HG02798 (cell line): ENCODE measurements around the gene PTTG1IP.
A peak's percentile ranks its signal among the peaks of the same experiment; 100 is the strongest.
"Not testable (repeated sequence)": the region's sequence is repeated elsewhere in the genome, so short reads cannot be mapped to it uniquely, and the experiment has no call there.

Source experiments
- ATAC-seq: cut with Tn5 transposase; IDR thresholded peaks from one replicate; pipeline ENCODE4 v1.9.1; 2021; ENCODE audit warnings: mild to moderate bottlenecking; ENCODE audit not compliant: unreplicated experiment, poor library complexity

PTTG1IP gene

GRCh38 chr21:44886113-44887075 is 12.9 kb upstream of the PTTG1IP start:
- no peak for ATAC-seq

DNA sequence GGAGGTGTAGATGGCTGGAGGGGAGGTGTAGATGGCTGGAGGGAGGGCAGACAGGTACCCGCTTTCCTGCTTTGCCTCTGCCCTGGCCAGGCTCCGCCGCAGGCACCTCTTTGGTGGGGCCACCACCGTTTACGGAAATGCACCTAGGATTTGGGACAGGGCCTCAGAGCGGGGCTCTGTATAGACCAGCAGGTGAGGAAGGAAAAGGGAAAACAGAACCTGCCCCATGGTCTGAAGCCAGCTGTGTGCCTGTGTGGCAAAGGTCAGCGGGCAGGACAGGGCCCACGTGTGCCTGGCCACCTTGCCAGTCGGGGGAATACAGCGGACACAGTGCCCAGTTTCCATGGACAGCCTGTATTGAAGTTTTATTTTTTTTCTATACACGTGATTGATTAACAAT is 12.1 kb upstream of the PTTG1IP start:
- no peak for ATAC-seq

GRCh38 chr21:44884097-44884496 is 10.6 kb upstream of the PTTG1IP start:
- ATAC-seq: no peak

GRCh38 chr21:44883250-44883649 is 9.8 kb upstream of the PTTG1IP start:
- ATAC-seq: no peak

DNA sequence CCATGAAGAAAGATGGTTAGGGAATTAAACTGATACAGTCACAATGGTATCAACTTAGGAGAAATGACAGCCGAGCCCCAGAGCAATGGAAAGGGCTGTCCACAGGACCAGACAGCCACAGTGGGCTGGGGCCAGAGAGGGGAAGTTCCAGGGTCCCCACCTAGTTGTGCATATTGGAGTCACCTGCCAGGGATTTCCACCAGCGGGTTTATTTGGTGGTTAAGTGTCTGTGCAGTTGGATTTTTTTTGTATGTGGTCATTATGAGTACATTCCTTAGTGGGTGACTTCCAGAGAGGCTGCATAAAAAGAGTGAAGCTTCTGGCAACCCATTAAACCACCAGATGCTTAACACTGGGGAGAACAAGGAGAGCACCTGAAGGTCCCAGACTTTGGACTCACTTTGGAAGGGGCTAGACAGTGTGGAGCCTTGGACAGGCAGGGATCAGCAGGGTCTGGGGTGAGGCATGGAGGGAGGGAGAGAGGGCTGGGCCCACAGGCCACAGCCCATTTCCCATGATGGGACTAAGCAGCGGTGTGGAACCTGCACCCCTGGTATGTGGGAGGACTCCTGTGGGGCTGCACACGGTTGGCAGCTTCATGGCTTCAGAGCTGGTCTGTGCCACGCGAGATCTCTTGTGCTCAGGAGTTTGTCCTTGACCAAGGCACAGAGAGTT is 7.8 kb upstream of the PTTG1IP start:
- ATAC-seq: no peak

GRCh38 chr21:44880405-44881197 is 7.1 kb upstream of the PTTG1IP start:
- no peak for ATAC-seq

- ATAC-seq: not testable (repeated sequence)
Measured at GRCh38 chr21:44879238-44879637, 5.7 kb upstream of the PTTG1IP start.

DNA sequence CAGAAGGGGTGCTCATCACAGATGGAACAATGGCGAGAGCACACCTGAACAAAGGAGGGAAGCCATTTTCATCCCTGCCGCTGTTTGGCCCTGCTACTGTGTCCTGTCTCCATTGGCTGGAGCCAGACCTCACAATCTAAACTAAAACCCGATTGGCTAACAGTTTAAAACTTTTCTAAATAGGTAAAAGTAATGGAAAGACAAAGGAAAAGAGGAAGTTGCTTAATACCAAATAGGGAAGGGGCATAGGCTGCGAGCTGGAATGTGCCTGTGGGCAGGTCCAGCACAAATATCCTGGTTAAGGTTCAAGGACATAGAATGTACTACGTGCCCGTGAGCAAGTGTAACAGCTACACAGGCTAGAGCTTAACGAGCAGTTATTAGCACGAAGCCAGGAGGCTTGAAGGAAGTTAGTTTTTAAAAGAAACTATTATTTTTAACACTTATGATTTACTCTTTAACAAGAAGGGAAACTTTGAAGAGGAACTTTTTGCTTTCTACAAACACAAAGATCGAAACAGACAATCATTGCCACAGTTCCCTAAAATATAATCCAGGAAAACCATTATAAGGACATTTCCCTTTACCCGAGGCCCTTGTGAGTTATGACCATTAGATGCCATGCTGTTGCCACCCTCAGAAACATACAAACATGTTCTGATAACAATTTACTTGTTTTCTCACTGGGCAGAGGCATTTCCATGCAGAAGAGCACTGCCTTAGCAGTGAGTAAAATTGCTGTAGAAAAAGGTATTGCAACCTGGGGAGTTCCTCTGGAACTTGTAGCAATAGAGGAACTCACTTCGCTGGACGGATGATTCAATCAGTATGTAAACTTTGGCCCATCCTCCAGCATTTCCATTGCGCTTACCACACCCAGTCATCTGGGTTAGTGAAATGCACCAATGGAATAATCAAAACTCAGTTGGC is 4.8 kb upstream of the PTTG1IP start:
- no peak for ATAC-seq

DNA sequence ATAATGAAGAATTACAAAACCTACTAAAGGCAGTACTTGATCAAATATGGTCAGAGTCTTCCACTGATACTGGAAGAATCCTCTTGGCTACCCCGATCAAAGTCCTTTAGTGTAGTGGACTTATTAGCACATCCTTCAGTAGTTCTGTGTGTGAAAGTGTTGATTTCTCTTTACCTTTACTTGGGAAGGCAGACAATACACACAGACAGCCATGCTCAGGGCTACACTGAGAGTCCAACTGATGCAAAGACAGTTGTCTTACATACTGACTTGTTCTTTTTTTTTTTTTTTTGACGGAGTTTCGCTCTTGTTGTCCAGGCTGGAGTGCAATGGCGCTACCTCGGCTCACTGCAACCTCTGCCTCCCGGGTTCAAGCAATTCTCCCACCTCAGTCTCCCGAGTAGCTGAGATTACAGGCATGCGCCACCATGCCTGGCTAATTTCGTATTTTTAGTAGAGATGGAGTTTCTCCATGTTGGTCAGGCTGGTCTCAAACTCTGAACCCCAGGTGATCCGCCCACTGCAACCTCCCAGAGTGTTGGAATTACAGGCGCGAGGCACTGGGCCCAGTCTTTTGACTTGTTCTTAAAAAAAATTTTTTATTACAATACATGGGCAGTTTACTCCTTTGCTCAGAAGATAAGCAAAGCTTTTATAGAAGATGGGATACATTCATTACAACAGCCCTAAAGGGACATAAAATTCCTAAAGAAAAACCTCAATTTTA is 3.5 kb upstream of the PTTG1IP start:
- no peak for ATAC-seq

GRCh38 chr21:44875316-44875700 is 1.8 kb upstream of the PTTG1IP start:
- no peak for ATAC-seq

DNA sequence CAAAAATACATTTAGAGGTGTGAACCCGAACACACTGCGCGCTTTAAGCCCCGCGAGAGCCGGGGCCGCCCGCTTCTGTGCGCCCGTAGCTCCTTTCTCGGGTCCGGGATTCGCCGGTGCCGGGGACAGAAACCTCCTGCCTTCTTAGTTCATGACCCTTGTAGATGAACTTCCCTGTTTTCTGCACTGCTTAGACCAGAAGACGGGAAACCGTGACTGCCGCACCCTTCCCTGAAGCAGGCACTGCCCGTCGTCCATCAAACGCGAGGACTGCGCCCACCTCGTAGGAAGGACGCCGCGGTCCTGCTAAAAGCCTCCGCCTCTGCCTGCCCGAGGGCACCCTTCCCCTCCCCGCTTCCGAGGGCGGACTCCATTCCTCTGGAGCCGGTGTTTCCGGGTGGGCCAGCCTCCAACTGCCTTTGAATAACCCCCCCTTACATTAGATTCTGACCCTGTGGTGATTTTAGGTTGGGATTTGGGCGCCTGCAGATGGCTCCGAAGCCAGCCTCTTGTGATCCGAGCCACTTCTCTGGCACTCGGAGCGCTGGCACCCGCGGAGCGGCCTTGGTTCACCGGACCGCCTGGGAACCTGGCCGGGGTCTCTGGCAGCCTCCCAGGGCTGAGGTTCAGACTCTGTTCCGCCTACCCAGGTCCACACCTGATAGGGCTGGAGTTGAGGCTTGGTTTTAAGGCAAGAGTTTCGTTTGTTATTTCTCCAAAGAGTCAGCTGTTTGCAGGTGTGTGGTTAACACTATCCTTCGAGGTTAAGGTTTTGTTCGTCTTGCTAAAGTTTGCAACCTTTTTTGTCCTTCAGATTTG is 1.2 kb upstream of the PTTG1IP start:
- peak; percentile 1 for ATAC-seq

GRCh38 chr21:44874240-44874496 is 678 bp upstream of the PTTG1IP start:
- ATAC-seq: peak; percentile 1

DNA sequence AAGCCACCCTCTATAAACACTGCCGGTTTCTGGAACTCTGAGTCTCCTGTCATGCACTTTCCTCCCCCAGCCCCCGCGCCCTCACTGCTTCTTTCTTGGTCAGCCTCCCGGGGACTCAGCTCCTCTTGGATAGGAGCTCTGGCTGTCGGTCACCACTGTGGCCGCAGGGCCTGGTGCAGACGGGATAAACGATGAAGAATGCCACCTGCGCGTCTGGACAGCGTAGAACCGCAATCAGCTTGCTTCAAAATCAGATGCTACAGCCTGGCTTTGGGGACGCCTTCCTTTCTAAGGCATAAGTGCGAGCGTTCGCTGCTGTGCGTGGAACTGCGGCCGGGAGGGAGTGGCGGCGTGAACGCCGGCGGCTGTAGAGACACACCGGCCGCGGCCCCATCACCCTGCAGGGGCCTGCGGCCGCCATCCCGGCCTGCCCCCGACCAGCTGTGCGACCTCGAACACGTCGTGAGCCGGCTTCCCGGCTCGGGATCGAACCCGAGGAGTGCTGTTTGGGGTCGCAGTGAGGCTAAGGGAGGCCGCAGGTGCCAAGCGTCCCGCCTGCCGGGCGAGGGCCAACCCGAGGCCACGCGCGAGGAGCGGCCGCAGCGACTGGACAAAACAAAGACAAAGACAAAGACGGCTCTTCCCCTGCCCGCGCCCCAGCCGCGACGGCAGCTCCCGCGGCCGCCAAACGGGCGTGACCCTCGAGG is 688 bp downstream of the PTTG1IP start:
- ATAC-seq: no peak

- no peak for ATAC-seq
Measured at GRCh38 chr21:44872323-44872648, 1.2 kb downstream of the PTTG1IP start.

GRCh38 chr21:44871576-44872269 is 1.8 kb downstream of the PTTG1IP start:
- ATAC-seq: no peak

DNA sequence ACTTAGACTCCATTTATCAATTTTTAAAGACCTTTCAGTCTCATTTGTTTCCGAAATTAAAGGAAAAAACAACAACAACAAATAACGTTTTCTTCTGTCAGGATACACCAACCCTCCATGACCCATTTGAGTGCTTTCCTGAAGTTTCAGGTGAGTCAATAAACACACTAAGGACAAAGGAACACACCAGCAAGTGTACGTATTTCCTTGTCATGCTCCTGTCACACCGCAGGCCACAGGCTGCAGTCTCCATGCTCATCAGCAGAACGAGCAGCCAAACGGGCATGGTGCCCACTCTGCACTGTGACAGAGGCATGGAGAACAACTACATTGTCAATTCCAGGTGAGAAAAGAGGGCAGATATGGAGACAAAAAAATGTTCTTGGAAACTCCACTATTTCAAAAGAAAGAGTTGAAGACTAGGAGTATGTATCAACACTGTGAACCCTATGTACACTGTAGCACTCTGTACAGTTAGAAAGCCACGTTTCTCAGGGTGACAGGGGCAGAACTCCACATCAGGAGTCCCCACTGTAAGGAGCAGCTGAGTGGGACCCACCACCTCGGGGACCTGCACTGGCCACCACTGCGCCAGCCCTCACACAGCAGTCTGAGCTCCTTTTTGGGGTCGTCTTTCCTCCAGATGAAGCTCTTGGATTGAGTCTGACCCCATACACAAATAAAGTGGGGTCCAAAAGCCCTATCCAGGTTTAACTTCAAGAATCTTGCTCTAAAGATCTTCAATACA is 2.6 kb downstream of the PTTG1IP start:
- no peak for ATAC-seq
